Nephron progenitor cell (in vitro differentiated cells): Measurements from ENCODE around the gene SNN.

Source experiments
- DNase-seq: peaks from one replicate; pipeline ENCODE4 v3.0.0; 2021
- H3K27ac Mint-ChIP-seq: 2 replicates; pipeline ENCODE4 v1.8.0; 2021; ENCODE audit warnings: mild to moderate bottlenecking, moderate library complexity, mixed read lengths
- H3K27me3 Mint-ChIP-seq: 2 replicates; pipeline ENCODE4 v1.8.0; 2021; ENCODE audit warnings: mild to moderate bottlenecking, low read depth, mixed read lengths; ENCODE audit not compliant: poor library complexity
- H3K36me3 Mint-ChIP-seq: 2 replicates; pipeline ENCODE4 v1.8.0; 2021; ENCODE audit warnings: low read depth, mixed read lengths
- H3K4me1 Mint-ChIP-seq: 2 replicates; pipeline ENCODE4 v1.8.0; 2021; ENCODE audit warnings: mixed read lengths
- H3K4me3 Mint-ChIP-seq: 2 replicates; pipeline ENCODE4 v1.8.0; 2021; ENCODE audit warnings: mild to moderate bottlenecking, moderate library complexity, mixed read lengths
- H3K9me3 Mint-ChIP-seq: 2 replicates; pipeline ENCODE4 v1.8.0; 2021; ENCODE audit warnings: mild to moderate bottlenecking, moderate library complexity, mixed read lengths
- CTCF ChIP-seq: fragments of 200-600 bp; sonication (generic); IDR thresholded peaks from 2 replicates; pipeline ENCODE4 v1.5.0; 2021; ENCODE audit warnings: antibody characterized with exemption

The SNN gene

GRCh38 chr16:11699234-11699894 lies 31.1 kb downstream of the SNN start:
- H3K4me3 Mint-ChIP-seq, result no peak overlapping the region
- peak overlapping the region; percentile 44 for H3K27ac Mint-ChIP-seq
- H3K36me3 Mint-ChIP-seq, result peaks cover 71% of the 10 kb centered on the region
- no peak for TF ChIP-seq CTCF
- no peaks in the 10 kb centered on the region for H3K9me3 Mint-ChIP-seq
- DNase-seq, result no peak
- H3K4me1 Mint-ChIP-seq, result no peaks in the 10 kb centered on the region
- H3K27me3 Mint-ChIP-seq, result no peaks in the 10 kb centered on the region

- H3K27me3 Mint-ChIP-seq, result no peaks in the 10 kb centered on the region
Observed at GRCh38 chr16:11700264-11701029, 32.2 kb downstream of the SNN start.

GRCh38 chr16:11705311-11706025 lies 37.2 kb downstream of the SNN start:
- no peak for DNase-seq
- no peaks in the 10 kb centered on the region for H3K27me3 Mint-ChIP-seq
- no peak for TF ChIP-seq CTCF
- no peak overlapping the region for H3K27ac Mint-ChIP-seq
- no peaks in the 10 kb centered on the region for H3K9me3 Mint-ChIP-seq
- H3K36me3 Mint-ChIP-seq, result peaks cover 55% of the 10 kb centered on the region
- H3K4me3 Mint-ChIP-seq, result no peak overlapping the region
- H3K4me1 Mint-ChIP-seq, result peaks cover 12% of the 10 kb centered on the region

More at GRCh38 chr16:11700264-11701029, 32.2 kb downstream of the SNN start:
- no peak for TF ChIP-seq CTCF
- Mint-ChIP-seq H3K4me3 (no peak overlapping the region), H3K27ac (peak overlapping the region; percentile 74), H3K4me1 (peaks cover 4% of the 10 kb centered on the region), H3K36me3 (peaks cover 70% of the 10 kb centered on the region), H3K9me3 (no peaks in the 10 kb centered on the region)
- DNase-seq, result no peak

GRCh38 chr16:11706180-11706742 lies 38.0 kb downstream of the SNN start:
- peaks cover 13% of the 10 kb centered on the region for H3K4me1 Mint-ChIP-seq
- DNase-seq, result no peak
- H3K4me3 Mint-ChIP-seq, result no peak overlapping the region
- no peaks in the 10 kb centered on the region for H3K27me3 Mint-ChIP-seq
- H3K36me3 Mint-ChIP-seq, result peaks cover 51% of the 10 kb centered on the region
- H3K9me3 Mint-ChIP-seq, result no peaks in the 10 kb centered on the region
- no peak overlapping the region for H3K27ac Mint-ChIP-seq
- no peak for TF ChIP-seq CTCF

GRCh38 chr16:11707679-11708197 lies 39.5 kb downstream of the SNN start:
- Mint-ChIP-seq H3K27me3 (no peaks in the 10 kb centered on the region), H3K4me1 (peaks cover 13% of the 10 kb centered on the region), H3K27ac (no peak overlapping the region), H3K36me3 (peaks cover 58% of the 10 kb centered on the region), H3K4me3 (no peak overlapping the region), H3K9me3 (no peaks in the 10 kb centered on the region)
- DNase-seq, result no peak
- TF ChIP-seq CTCF, result no peak
